Prostate gland (tissue), 2 donors: Measurements from ENCODE around the gene JMJD8.

ENCODE experiments used
- CTCF ChIP-seq, 4 experiments: fragments of 200-600 bp in 2 of 4; fragments of 450-650 bp in 2 of 4; sonication (generic) in 2 of 4; IDR thresholded peaks; 1 replicate in 3 of 4; 2 replicates in 1 of 4; pipeline ENCODE4 v1.5.1; 2016 to 2019; ENCODE audit warnings: antibody characterized with exemption in 4 of 4, mild to moderate bottlenecking in 2 of 4, moderate library complexity in 2 of 4
- POLR2A ChIP-seq: fragments of 450-650 bp; IDR thresholded peaks from one replicate; pipeline ENCODE4 v1.6.1; 2016; ENCODE audit warnings: antibody characterized with exemption, mild to moderate bottlenecking
- POLR2AphosphoS5 ChIP-seq: sonication (generic); formaldehyde crosslinking; IDR thresholded peaks from one replicate; pipeline ENCODE4 v1.6.1; 2017; ENCODE audit warnings: antibody characterized with exemption

GRCh38 chr16:647173-647902, 36.8 kb downstream of the JMJD8 start:
- TF ChIP-seq CTCF (IDR thresholded peaks at IDR 0.05) = no peak
- no peak for TF ChIP-seq POLR2AphosphoS5
- no peak for TF ChIP-seq POLR2A
